ENCODE data around the gene PPP1CA. TPM values are rescaled to one million over a fixed set of nuclear protein-coding genes. Genes with fewer than 3 reads are reported as not detected.
A peak's percentile ranks its signal among the peaks of the same experiment; 100 is the strongest.

PPP1CA gene
- total RNA-seq, 1 donor from 2014 or later: 163 TPM

- peaks cover 1% of the 10 kb centered on the region for H3K27me3 Mint-ChIP-seq (ENCODE audit: unreplicated experiment)
- H3K4me3 Mint-ChIP-seq (ENCODE audit: unreplicated experiment): no peak overlapping the region
- H3K27ac Mint-ChIP-seq (ENCODE audit: unreplicated experiment): no peak overlapping the region
- H3K9me3 Mint-ChIP-seq (ENCODE audit: unreplicated experiment): peaks cover 5% of the 10 kb centered on the region
- TF ChIP-seq CTCF (IDR thresholded peaks at IDR 0.05; ENCODE audit: partially characterized antibody, unreplicated experiment): no peak
- H3K36me3 Mint-ChIP-seq (ENCODE audit: unreplicated experiment): no peaks in the 10 kb centered on the region
- DNase-seq: no peak
- no peaks in the 10 kb centered on the region for H3K4me1 Mint-ChIP-seq (ENCODE audit: low read depth, unreplicated experiment)
These were observed 21.8 kb upstream of the PPP1CA start for GRCh38 chr11:67423466-67423865.

GRCh38 chr11:67422891-67423290 lies 21.2 kb upstream of the PPP1CA start:
- H3K27ac Mint-ChIP-seq (ENCODE audit: unreplicated experiment): no peak overlapping the region
- no peak overlapping the region for H3K4me3 Mint-ChIP-seq (ENCODE audit: unreplicated experiment)
- no peak for TF ChIP-seq CTCF (IDR thresholded peaks at IDR 0.05; ENCODE audit: partially characterized antibody, unreplicated experiment)

GRCh38 chr11:67421430-67422031 lies 19.9 kb upstream of the PPP1CA start:
- H3K4me3 Mint-ChIP-seq (ENCODE audit: unreplicated experiment): peak overlapping the region; percentile 70
- H3K27me3 Mint-ChIP-seq (ENCODE audit: unreplicated experiment): peaks cover 9% of the 10 kb centered on the region
- H3K27ac Mint-ChIP-seq (ENCODE audit: unreplicated experiment): no peak overlapping the region
- peaks cover 5% of the 10 kb centered on the region for H3K9me3 Mint-ChIP-seq (ENCODE audit: unreplicated experiment)
- no peaks in the 10 kb centered on the region for H3K4me1 Mint-ChIP-seq (ENCODE audit: low read depth, unreplicated experiment)
- H3K36me3 Mint-ChIP-seq (ENCODE audit: unreplicated experiment): no peaks in the 10 kb centered on the region
- TF ChIP-seq CTCF (IDR thresholded peaks at IDR 0.05; ENCODE audit: partially characterized antibody, unreplicated experiment): no peak
- DNase-seq: no peak

More at GRCh38 chr11:67422891-67423290, 21.2 kb upstream of the PPP1CA start:
- no peaks in the 10 kb centered on the region for H3K36me3 Mint-ChIP-seq (ENCODE audit: unreplicated experiment)
- peaks cover 5% of the 10 kb centered on the region for H3K27me3 Mint-ChIP-seq (ENCODE audit: unreplicated experiment)
- H3K4me1 Mint-ChIP-seq (ENCODE audit: low read depth, unreplicated experiment): no peaks in the 10 kb centered on the region
- peaks cover 5% of the 10 kb centered on the region for H3K9me3 Mint-ChIP-seq (ENCODE audit: unreplicated experiment)
- DNase-seq: peak; percentile 12

- Mint-ChIP-seq H3K4me3 (ENCODE audit: unreplicated experiment) (peak overlapping the region; percentile 70), H3K4me1 (ENCODE audit: low read depth, unreplicated experiment) (no peaks in the 10 kb centered on the region), H3K27me3 (ENCODE audit: unreplicated experiment) (peaks cover 16% of the 10 kb centered on the region), H3K9me3 (ENCODE audit: unreplicated experiment) (peaks cover 4% of the 10 kb centered on the region), H3K36me3 (ENCODE audit: unreplicated experiment) (no peaks in the 10 kb centered on the region), H3K27ac (ENCODE audit: unreplicated experiment) (no peak overlapping the region)
- peak; percentile 99 for DNase-seq
- TF ChIP-seq CTCF (IDR thresholded peaks at IDR 0.05; ENCODE audit: partially characterized antibody, unreplicated experiment): no peak
These were observed 19.2 kb upstream of the PPP1CA start for GRCh38 chr11:67420646-67421429.

GRCh38 chr11:67420147-67420645 lies 18.5 kb upstream of the PPP1CA start:
- Mint-ChIP-seq H3K4me3 (ENCODE audit: unreplicated experiment) (peak overlapping the region; percentile 73), H3K4me1 (ENCODE audit: low read depth, unreplicated experiment) (no peaks in the 10 kb centered on the region), H3K9me3 (ENCODE audit: unreplicated experiment) (peaks cover 2% of the 10 kb centered on the region), H3K36me3 (ENCODE audit: unreplicated experiment) (no peaks in the 10 kb centered on the region), H3K27ac (ENCODE audit: unreplicated experiment) (no peak overlapping the region), H3K27me3 (ENCODE audit: unreplicated experiment) (peaks cover 16% of the 10 kb centered on the region)
- no peak for TF ChIP-seq CTCF (IDR thresholded peaks at IDR 0.05; ENCODE audit: partially characterized antibody, unreplicated experiment)
- no peak for DNase-seq

All from glutamatergic neuron (in vitro differentiated cells).